Parathyroid adenoma (tissue), 2 donors: ENCODE results near the gene BDKRB2.

ENCODE experiments used
- H2AFZ ChIP-seq: fragments of 300-600 bp; sonication (generic); one replicate; pipeline ENCODE4 v1.7.0; 2017; ENCODE audit warnings: antibody characterized with exemption, mild to moderate bottlenecking
- H3K27ac ChIP-seq: fragments of 300-600 bp; sonication (generic); one replicate; pipeline ENCODE4 v1.7.0; 2017
- H3K27me3 ChIP-seq: fragments of 300-600 bp; sonication (generic); one replicate; pipeline ENCODE4 v1.7.0; 2017; ENCODE audit warnings: low read length; ENCODE audit not compliant: control insufficient read depth, insufficient read depth
- H3K36me3 ChIP-seq: fragments of 300-600 bp; sonication (generic); one replicate; pipeline ENCODE4 v1.7.0; 2017; ENCODE audit warnings: low read length; ENCODE audit not compliant: control insufficient read depth, insufficient read depth
- H3K4me1 ChIP-seq: fragments of 300-600 bp; sonication (generic); one replicate; pipeline ENCODE4 v1.7.0; 2017; ENCODE audit warnings: control low read depth
- H3K4me2 ChIP-seq: fragments of 300-600 bp; sonication (generic); one replicate; pipeline ENCODE4 v1.7.0; 2017; ENCODE audit warnings: low read length
- H3K4me3 ChIP-seq: fragments of 300-600 bp; sonication (generic); one replicate; pipeline ENCODE4 v1.7.0; 2017; ENCODE audit warnings: low read depth, low read length
- H3K79me2 ChIP-seq: fragments of 300-600 bp; sonication (generic); one replicate; pipeline ENCODE4 v1.7.0; 2017; ENCODE audit warnings: control low read depth
- H3K9ac ChIP-seq: fragments of 300-600 bp; sonication (generic); one replicate; pipeline ENCODE4 v1.7.0; 2017; ENCODE audit warnings: mild to moderate bottlenecking
- H3K9me3 ChIP-seq: fragments of 300-600 bp; sonication (generic); one replicate; pipeline ENCODE4 v1.7.0; 2017; ENCODE audit warnings: low read length; ENCODE audit not compliant: control insufficient read depth
- CTCF ChIP-seq: fragments of 300-600 bp; sonication (generic); IDR thresholded peaks from one replicate; pipeline ENCODE4 v1.7.0; 2017; ENCODE audit warnings: antibody characterized with exemption, mild to moderate bottlenecking
- donor health status: primary hyperparathyroidism.

The BDKRB2 gene

GRCh38 chr14:96275177-96276112 is 70.8 kb downstream of the BDKRB2 start:
- no peak overlapping the region for H3K4me2 ChIP-seq
- no peak overlapping the region for H3K9ac ChIP-seq
- H3K36me3 ChIP-seq = no peaks in the 10 kb centered on the region
- no peaks in the 10 kb centered on the region for H3K4me1 ChIP-seq
- H2AFZ ChIP-seq = peak overlapping the region; percentile 39
- TF ChIP-seq CTCF = peak; percentile 95
- no peaks in the 10 kb centered on the region for H3K27me3 ChIP-seq
- H3K9me3 ChIP-seq = no peaks in the 10 kb centered on the region
- no peaks in the 10 kb centered on the region for H3K79me2 ChIP-seq
- no peak overlapping the region for H3K4me3 ChIP-seq
- H3K27ac ChIP-seq = no peak overlapping the region

GRCh38 chr14:96277890-96278289 is 73.3 kb downstream of the BDKRB2 start:
- no peak for TF ChIP-seq CTCF
- no peak overlapping the region for H2AFZ ChIP-seq
- no peak overlapping the region for H3K4me3 ChIP-seq
- H3K9ac ChIP-seq = no peak overlapping the region
- H3K79me2 ChIP-seq = no peaks in the 10 kb centered on the region
- no peak overlapping the region for H3K4me2 ChIP-seq
- no peaks in the 10 kb centered on the region for H3K36me3 ChIP-seq
- no peaks in the 10 kb centered on the region for H3K4me1 ChIP-seq
- H3K27ac ChIP-seq = no peak overlapping the region
- no peaks in the 10 kb centered on the region for H3K9me3 ChIP-seq
- no peaks in the 10 kb centered on the region for H3K27me3 ChIP-seq

GRCh38 chr14:96279564-96279963 is 74.9 kb downstream of the BDKRB2 start:
- Histone ChIP-seq H3K4me2 (no peak overlapping the region), H3K9ac (no peak overlapping the region), H3K9me3 (no peaks in the 10 kb centered on the region), H3K4me1 (no peaks in the 10 kb centered on the region), H3K36me3 (no peaks in the 10 kb centered on the region), H3K27ac (no peak overlapping the region), H3K27me3 (no peaks in the 10 kb centered on the region), H2AFZ (no peak overlapping the region), H3K79me2 (no peaks in the 10 kb centered on the region), H3K4me3 (no peak overlapping the region)
- no peak for TF ChIP-seq CTCF

GRCh38 chr14:96280104-96280503 is 75.5 kb downstream of the BDKRB2 start:
- H3K4me1 ChIP-seq = no peaks in the 10 kb centered on the region

More at GRCh38 chr14:96280104-96280503, 75.5 kb downstream of the BDKRB2 start:
- no peak for TF ChIP-seq CTCF
- Histone ChIP-seq H3K79me2 (no peaks in the 10 kb centered on the region), H3K9ac (no peak overlapping the region), H2AFZ (no peak overlapping the region), H3K4me2 (no peak overlapping the region), H3K27ac (no peak overlapping the region), H3K36me3 (no peaks in the 10 kb centered on the region), H3K9me3 (no peaks in the 10 kb centered on the region), H3K4me3 (no peak overlapping the region), H3K27me3 (no peaks in the 10 kb centered on the region)
